ENCODE measurements around the gene OR6S1.
"Not testable (repeated sequence)": the region's sequence is repeated elsewhere in the genome, so short reads cannot be mapped to it uniquely, and the experiment has no call there.

OR6S1 gene

GRCh38 chr14:20668969-20669368 is 27.5 kb upstream of the OR6S1 start:
- DNase-seq = no peak

DNA sequence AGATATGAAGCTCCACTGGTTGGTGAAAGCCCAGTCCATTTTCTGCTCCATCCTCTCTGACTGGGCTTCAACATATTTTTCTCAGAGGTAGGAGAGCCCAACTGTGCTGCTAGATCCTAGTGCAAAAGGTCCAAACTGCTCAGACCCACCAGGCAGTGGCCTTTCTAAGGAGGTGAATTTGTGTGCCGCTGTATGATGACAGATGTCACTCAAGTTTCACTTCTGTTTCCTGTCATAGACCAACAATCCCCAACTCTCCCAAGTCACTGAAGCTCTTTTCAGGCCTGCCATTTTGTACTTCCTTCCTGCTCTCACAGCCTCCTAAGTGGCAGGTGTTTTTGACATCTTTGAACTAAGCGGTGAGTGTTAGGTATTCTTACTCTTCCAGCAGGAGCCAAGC is 26.5 kb upstream of the OR6S1 start:
- no peak for DNase-seq

GRCh38 chr14:20666400-20666961 is 25.0 kb upstream of the OR6S1 start:
- DNase-seq = not testable (repeated sequence)

DNA sequence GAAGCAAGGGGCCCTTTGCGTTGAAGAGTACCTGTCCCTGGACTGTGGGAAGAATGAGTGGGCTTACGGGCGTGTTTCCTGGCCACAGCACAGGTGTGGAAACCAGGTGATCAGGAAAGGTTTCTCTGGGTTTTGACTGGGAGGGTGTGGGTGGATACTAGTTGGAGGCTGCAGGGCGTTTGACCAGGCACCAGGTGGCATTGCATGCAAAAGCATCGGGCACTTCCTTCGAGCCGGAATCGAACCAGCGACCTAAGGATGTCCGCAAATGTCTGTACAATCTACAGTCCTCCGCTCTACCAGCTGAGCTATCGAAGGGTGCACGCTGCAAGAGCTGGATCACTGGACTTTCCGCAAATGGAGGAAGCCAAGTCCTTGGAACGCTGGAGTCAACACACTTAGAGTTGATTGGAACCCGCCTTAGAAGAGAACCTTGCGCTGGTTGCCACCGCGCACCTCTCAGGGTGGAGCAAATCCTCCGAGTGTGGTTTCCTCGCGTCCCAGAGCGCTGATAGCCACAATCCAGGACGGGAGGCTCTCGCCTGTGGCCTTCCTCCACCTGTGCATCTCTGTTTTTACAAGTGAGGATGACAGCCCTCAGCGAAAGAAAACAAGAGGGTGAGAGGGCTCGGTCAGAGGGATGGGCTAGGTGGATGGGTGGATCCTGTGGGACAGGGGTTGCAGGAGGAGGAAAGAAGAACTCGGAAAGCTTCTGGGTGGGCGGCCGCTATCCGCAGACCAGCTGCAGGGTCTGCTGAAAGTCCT is 21.7 kb upstream of the OR6S1 start:
- DNase-seq = peak; percentile 40

DNA sequence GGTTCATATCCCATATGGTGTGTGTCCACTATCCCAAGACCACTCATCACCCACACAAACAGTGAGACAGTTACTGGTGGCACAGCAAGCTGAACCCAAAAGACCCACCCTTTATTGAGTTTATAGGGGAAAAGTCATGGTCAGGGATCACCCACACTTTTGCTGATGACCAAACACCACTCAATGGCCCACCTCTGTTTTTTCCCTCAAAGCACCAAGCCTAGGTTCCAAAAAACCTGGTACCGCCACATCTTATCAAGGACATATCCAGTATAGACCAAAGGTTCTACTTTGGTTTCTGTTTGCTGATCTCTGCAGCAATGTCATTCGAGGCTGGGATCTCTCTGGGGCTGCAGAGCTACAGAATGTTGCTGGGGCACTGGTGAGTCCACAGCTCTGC is 19.7 kb upstream of the OR6S1 start:
- no peak for DNase-seq

DNA sequence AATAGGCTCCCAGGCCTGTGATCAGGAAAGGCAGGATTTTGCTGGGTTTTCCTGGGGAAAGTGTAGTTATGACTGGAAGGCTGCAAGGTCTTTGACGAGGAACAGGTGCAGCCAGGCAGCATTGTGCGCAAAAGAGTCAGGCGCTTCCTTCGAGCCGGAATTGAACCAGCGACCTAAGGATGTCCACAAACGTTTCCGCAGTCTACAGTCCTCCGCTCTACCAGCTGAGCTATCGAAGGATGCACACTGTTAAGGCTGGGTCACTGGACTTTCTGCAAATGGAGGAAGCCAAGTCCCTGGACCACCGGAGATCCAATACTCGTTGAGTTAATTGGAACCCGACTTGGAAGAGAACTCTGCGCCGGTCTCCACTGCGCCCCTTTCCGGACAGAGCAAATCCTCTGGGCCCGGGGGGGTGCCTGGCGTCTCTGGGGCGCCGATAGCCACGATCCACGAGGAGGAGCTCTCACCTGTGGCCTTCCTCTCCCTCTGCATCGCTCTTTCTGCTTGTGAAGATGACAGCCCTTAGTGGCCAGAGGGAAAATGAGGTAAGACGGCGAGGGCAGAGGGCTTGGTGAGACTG is 18.4 kb upstream of the OR6S1 start:
- no peak for DNase-seq

- no peak for DNase-seq
Observed at GRCh38 chr14:20659336-20659735, 17.8 kb upstream of the OR6S1 start.

- no peak for DNase-seq
Observed at GRCh38 chr14:20658246-20658645, 16.8 kb upstream of the OR6S1 start.

DNA sequence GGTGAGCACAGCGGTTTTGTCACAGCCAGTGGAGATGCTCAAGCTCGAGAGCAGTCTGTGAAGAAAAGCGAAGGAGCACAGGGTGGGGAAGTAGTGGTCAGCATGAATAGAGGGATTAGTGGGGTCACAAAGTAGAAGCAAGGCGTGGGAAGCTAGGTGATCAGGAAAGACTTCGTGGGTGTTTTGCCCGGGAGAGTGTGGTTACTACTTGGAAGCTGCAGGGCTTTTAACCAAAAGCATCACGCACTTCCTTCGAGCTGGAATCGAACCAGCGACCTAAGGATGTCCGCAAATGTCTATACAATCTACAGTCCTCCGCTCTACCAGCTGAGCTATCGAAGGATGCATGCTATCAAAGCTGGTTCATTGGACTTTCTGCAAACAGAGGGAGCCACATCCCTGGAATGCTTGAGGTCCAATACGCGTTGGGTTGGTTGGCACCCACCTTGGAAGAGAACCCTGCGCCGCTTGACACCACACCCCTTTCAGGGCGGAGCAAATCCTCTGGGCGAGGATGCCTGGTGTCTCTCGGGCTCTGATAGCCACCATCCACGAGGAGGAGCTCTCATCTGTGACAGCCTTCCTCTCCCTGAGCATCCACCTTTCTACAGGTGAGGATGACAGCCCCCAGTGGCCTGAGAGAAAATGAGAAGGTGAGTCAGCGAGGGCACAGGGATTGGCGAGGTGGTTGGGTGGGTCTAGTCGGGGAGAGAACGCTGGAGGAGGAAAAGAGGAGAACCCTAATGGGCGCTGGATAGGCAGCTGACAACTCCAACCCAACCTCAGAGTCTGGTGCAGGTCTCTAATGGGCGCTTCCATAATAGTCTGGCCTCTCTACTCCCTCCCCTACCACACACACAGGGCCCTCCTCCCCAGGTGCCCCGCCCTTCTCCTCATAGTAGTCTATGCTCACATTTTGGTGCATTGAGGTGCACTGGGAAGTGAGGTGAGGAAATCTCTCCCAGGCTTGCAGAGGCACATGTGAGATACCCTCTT is 16.0 kb upstream of the OR6S1 start:
- no peak for DNase-seq

DNA sequence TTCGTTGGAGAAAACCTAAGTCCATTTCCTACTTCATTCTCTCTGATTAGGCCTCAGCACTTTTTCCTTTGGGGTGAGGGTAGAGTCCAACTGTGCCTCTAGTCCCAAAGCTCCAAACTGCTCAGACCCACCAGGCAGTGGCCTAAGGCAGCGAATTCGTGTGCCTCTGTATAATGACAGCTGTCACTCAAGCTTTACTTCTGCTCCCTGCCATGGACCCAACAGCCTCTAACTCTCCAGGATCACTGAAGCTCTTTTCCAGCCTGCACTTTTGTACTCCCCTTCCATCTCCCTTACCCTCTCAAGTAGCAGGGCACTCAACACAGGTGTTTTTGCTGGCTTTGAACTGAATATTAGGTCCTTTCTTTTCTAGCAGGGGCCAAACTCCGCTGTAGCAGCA is 14.8 kb upstream of the OR6S1 start:
- DNase-seq = no peak

DNA sequence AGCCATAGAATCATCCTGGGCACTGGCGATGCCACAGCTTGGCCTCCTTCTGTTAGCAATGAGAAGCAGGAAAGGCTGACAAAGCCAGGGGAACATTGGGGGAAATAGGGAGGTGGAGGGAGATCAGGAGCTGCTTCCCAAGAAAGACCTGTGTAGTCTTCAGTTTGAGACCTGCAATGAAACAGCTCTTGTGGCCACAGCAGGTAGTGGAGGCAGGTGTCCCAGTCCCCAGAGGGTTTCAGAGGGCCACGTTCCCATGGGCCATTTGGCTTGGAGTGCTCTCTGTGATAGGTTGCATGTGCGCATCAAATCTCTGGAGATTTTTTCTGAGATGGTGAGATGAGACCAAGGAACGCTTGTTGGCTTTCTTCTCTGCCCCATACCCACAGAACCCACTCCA is 14.4 kb upstream of the OR6S1 start:
- DNase-seq = no peak

- DNase-seq = no peak
Observed at GRCh38 chr14:20652996-20653975, 11.8 kb upstream of the OR6S1 start.

- no peak for DNase-seq
Observed at GRCh38 chr14:20645481-20645880, 4.0 kb upstream of the OR6S1 start.

- DNase-seq = no peak
Observed at GRCh38 chr14:20644520-20644919, 3.0 kb upstream of the OR6S1 start.

GRCh38 chr14:20642755-20643154 is 1.3 kb upstream of the OR6S1 start:
- DNase-seq = not testable (repeated sequence)

- DNase-seq = no peak
Observed at GRCh38 chr14:20642182-20642581, 691 bp upstream of the OR6S1 start.

GRCh38 chr14:20632831-20633691 is 8.4 kb downstream of the OR6S1 start:
- DNase-seq = peak; percentile 31

- no peak for DNase-seq
Observed at GRCh38 chr14:20632448-20632830, 9.1 kb downstream of the OR6S1 start.

- DNase-seq = peak; percentile 21
Observed at GRCh38 chr14:20631880-20632389, 9.6 kb downstream of the OR6S1 start.

DNA sequence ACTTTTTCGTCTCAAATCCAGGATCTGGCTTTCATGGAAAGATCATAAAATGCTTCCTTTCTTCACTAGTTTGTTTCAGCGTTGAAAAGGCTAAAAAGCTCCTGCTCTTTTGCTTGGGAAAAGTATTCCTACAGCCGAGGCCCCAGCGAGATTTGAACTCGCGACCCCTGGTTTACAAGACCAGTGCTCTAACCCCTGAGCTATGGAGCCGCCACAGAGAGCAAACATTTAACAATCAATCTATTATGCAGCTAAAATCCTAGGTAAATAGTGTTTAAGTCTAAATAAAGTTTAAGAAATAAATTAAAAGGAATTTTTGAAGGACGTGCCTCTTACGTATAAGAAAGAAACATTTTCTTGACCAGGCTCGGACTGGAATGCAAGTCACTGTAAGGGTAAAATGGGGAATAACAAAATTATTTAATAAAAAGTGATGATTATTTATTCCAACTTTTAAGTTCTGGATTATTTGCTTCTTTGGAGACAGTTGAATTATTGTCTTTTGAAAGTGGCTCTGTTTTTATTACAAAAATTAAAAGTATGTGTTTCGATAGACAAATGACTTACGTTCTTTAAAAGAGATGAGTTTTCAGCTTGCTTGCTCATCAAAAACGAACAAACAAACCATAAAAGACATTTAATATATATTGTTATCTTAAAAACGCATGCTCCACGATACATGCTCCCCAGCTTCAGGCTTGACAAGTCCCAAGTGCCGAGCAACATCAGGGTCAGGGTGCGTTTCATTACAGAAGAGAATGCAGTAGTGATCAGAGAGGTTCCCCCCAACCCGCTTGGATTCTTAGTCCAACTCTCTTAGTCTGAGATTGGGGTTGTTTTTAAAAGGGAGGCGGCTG is 10.2 kb downstream of the OR6S1 start:
- peak; percentile 47 for DNase-seq

All from midbrain (tissue), 1 donor.